Sigmoid colon (tissue), 7 donors: ENCODE measurements around the gene ANTXRL. TPM values are rescaled to one million over a fixed set of nuclear protein-coding genes. Genes with fewer than 3 reads are reported as not detected.

Experiments
- DNase-seq: peaks from one replicate; pipeline ENCODE4 v3.0.0-alpha.2; 2019
- H3K27ac ChIP-seq, 4 donors: fragments of 200-600 bp; sonication (generic); one replicate each; pipeline ENCODE4 v1.5.1; 2016 to 2019; ENCODE audit warnings: mild to moderate bottlenecking in 1 of 4
- H3K27me3 ChIP-seq, 3 donors: fragments of 200-600 bp; sonication (generic); one replicate each; pipeline ENCODE4 v1.5.1; 2019; ENCODE audit warnings: mild to moderate bottlenecking in 1 of 3
- H3K36me3 ChIP-seq, 4 donors: fragments of 200-600 bp; sonication (generic); one replicate each; pipeline ENCODE4 v1.5.1; 2016 to 2019
- H3K4me1 ChIP-seq, 4 donors: fragments of 200-600 bp; sonication (generic); one replicate each; pipeline ENCODE4 v1.5.1; 2017 to 2019
- H3K4me3 ChIP-seq, 4 donors: fragments of 200-600 bp; sonication (generic); one replicate each; pipeline ENCODE4 v1.5.1; 2017 to 2019; ENCODE audit warnings: mild to moderate bottlenecking in 2 of 4, moderate library complexity in 1 of 4
- H3K9me3 ChIP-seq, 4 donors: fragments of 200-600 bp in 3 of 4; sonication (generic) in 3 of 4; one replicate each; pipeline versions ENCODE4 v1.5.1 to v1.6.1; 2013 to 2019
- CTCF ChIP-seq, 4 experiments: fragments of 450-650 bp in 3 of 4; fragments of 200-600 bp in 1 of 4; IDR thresholded peaks; one replicate each; pipeline ENCODE4 v1.5.1; 2016 to 2019; ENCODE audit warnings: antibody characterized with exemption in 4 of 4, mild to moderate bottlenecking in 3 of 4, moderate library complexity in 2 of 4
- EP300 ChIP-seq, 4 donors: sonication (generic); formaldehyde crosslinking; IDR thresholded peaks; one replicate each; pipeline ENCODE4 v1.6.1; 2017; ENCODE audit warnings: antibody characterized with exemption in 4 of 4
- POLR2A ChIP-seq, 2 donors: fragments of 450-650 bp; IDR thresholded peaks; one replicate each; pipeline ENCODE4 v1.6.1; 2016; ENCODE audit warnings: antibody characterized with exemption in 2 of 2, mild to moderate bottlenecking in 2 of 2, moderate library complexity in 2 of 2
- POLR2AphosphoS5 ChIP-seq, 4 donors: sonication (generic); formaldehyde crosslinking; IDR thresholded peaks; one replicate each; pipeline ENCODE4 v1.6.1; 2017; ENCODE audit warnings: antibody characterized with exemption in 4 of 4
- WGBS, 2 donors: extraction: QIAGEN DNeasy Blood & Tissue Kit; methylation state at CpG; one replicate each; pipeline ENCODE4 v1.1.7; 2013; 5-methylcytosine and 5-hydroxymethylcytosine counted together
- intact Hi-C: fragments of 100-400 bp; cut with DNase I; formaldehyde crosslinking; loops from one replicate; pipeline ENCODE4 v1.15.1; 2023
- polyA plus RNA-seq, 3 donors: library from polyadenylated mRNA; stranded (reverse); fragments of 200-250 nt; gene quantifications; one replicate each; pipeline ENCODE4 v1.2.3, GENCODE V29; 2013
- total RNA-seq, 4 donors: library from RNA; depleted of rRNA; stranded (reverse); fragments of >200 nt; gene quantifications; one replicate each; pipeline ENCODE4 v1.1.0, GENCODE V29; 2016
- donor health status: healthy with polysubstance abuse.
- donor health status: Bipolar disorder and iron deficiency.
- donor health status: healthy.

ANTXRL gene
- total and polyA plus RNA-seq, 7 donors, result not detected

- intact Hi-C loops, result no loop called here
- DNase-seq, result peak; percentile 48
- no peak overlapping the region for H3K27ac ChIP-seq
- no peaks in the 10 kb centered on the region for H3K27me3 ChIP-seq
- H3K4me3 ChIP-seq, result no peak overlapping the region
- no peaks in the 10 kb centered on the region for H3K4me1 ChIP-seq
- no peaks in the 10 kb centered on the region for H3K36me3 ChIP-seq
- no peak for TF ChIP-seq CTCF (IDR thresholded peaks at IDR 0.05)
- TF ChIP-seq POLR2A (IDR thresholded peaks at IDR 0.05), result no peak
- no peak for TF ChIP-seq POLR2AphosphoS5 (IDR thresholded peaks at IDR 0.05)
- TF ChIP-seq EP300 (IDR thresholded peaks at IDR 0.05), result no peak
- WGBS, 2 donors, result 90% methylated on average over 21 of the region's 21 CpGs
- no peaks in the 10 kb centered on the region for H3K9me3 ChIP-seq
These were observed 22.1 kb downstream of the ANTXRL start for GRCh38 chr10:46308666-46309450.

- Histone ChIP-seq H3K27me3 (no peaks in the 10 kb centered on the region), H3K4me3 (no peak overlapping the region), H3K36me3 (no peaks in the 10 kb centered on the region), H3K9me3 (no peaks in the 10 kb centered on the region), H3K4me1 (no peaks in the 10 kb centered on the region), H3K27ac (no peak overlapping the region)
- intact Hi-C loops, result no loop called here
- peak; percentile 45 for DNase-seq
- no peak for TF ChIP-seq EP300 (IDR thresholded peaks at IDR 0.05)
- no peak for TF ChIP-seq POLR2AphosphoS5 (IDR thresholded peaks at IDR 0.05)
- no peak for TF ChIP-seq POLR2A (IDR thresholded peaks at IDR 0.05)
- no peak for TF ChIP-seq CTCF (IDR thresholded peaks at IDR 0.05)
- WGBS, 2 donors, result 89 to 92% methylated on average over 9 of the region's 9 CpGs
These were observed 22.8 kb downstream of the ANTXRL start for GRCh38 chr10:46309511-46310142.

- DNase-seq, result no peak
- Histone ChIP-seq H3K4me1 (no peaks in the 10 kb centered on the region), H3K9me3 (no peaks in the 10 kb centered on the region), H3K27me3 (no peaks in the 10 kb centered on the region), H3K36me3 (no peaks in the 10 kb centered on the region), H3K4me3 (no peak overlapping the region), H3K27ac (no peak overlapping the region)
- intact Hi-C loops, result no loop called here
- TF ChIP-seq CTCF (IDR thresholded peaks at IDR 0.05) (no peak), POLR2A (IDR thresholded peaks at IDR 0.05) (no peak), POLR2AphosphoS5 (IDR thresholded peaks at IDR 0.05) (no peak), EP300 (IDR thresholded peaks at IDR 0.05) (no peak)
- 93 to 94% methylated on average over 4 of the region's 4 CpGs for WGBS, 2 donors
These were observed 23.3 kb downstream of the ANTXRL start for GRCh38 chr10:46310143-46310514.

- intact Hi-C loops, result no loop called here
- Histone ChIP-seq H3K36me3 (no peaks in the 10 kb centered on the region), H3K27ac (no peak overlapping the region), H3K9me3 (no peaks in the 10 kb centered on the region), H3K4me3 (no peak overlapping the region), H3K4me1 (no peaks in the 10 kb centered on the region), H3K27me3 (no peaks in the 10 kb centered on the region)
- no peak for TF ChIP-seq POLR2AphosphoS5 (IDR thresholded peaks at IDR 0.05)
- no peak for TF ChIP-seq CTCF (IDR thresholded peaks at IDR 0.05)
- no peak for TF ChIP-seq EP300 (IDR thresholded peaks at IDR 0.05)
- no peak for TF ChIP-seq POLR2A (IDR thresholded peaks at IDR 0.05)
- DNase-seq, result peak; percentile 49
- WGBS, 2 donors, result 80 to 91% methylated on average over 6 of the region's 6 CpGs
These were observed 24.1 kb downstream of the ANTXRL start for GRCh38 chr10:46310851-46311250.
